ENCODE results near the gene BCAR3.

DNA sequence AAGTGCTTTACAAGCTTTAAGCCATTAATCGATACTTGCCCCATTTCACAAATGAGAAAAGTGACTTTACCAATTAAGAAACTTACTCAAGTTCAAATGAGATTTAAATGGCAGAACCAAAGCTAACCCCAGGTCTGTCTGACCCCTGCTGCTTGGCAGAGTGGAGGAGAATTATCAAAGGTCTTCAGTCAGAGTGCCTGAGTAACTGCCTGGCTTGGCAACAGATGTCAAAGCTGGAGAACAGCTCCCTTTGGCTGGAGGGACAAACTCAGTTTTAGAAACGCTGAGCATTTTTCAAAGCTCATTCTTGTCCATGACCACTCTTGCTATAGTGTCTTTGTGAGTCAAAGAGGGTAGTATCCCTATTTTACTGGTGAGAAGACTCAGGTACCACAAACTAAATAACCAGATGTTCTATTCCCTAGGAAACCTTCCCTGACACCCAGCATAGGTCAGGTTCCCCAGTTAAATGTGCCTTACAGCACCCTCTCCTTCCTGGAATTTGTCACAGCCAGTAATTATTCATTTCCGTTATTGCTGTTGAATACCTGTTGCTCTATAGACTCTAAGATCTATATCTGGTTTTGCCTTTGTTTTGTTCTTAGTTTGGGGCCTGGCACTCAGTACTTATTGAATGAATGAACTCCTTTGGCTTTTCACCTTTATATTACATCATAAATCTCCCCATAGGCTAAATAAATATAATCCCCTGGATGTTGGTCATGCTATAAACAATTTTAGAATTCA lies 5.0 kb upstream of the BCAR3 start:
- TF ChIP-seq, protein P1, sequence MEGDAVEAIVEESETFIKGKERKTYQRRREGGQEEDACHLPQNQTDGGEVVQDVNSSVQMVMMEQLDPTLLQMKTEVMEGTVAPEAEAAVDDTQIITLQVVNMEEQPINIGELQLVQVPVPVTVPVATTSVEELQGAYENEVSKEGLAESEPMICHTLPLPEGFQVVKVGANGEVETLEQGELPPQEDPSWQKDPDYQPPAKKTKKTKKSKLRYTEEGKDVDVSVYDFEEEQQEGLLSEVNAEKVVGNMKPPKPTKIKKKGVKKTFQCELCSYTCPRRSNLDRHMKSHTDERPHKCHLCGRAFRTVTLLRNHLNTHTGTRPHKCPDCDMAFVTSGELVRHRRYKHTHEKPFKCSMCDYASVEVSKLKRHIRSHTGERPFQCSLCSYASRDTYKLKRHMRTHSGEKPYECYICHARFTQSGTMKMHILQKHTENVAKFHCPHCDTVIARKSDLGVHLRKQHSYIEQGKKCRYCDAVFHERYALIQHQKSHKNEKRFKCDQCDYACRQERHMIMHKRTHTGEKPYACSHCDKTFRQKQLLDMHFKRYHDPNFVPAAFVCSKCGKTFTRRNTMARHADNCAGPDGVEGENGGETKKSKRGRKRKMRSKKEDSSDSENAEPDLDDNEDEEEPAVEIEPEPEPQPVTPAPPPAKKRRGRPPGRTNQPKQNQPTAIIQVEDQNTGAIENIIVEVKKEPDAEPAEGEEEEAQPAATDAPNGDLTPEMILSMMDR (IDR thresholded peaks at IDR 0.05), result no peak
- no peak for TF ChIP-seq ZFX (IDR thresholded peaks at IDR 0.05; ENCODE audit: borderline replicate concordance)

Data from 22Rv1 (cell line).